Loucy (cell line): ENCODE results near the gene ATG4A.

Experiments
- H2AFZ ChIP-seq: fragments of 200-600 bp; sonication (generic); 2 replicates; pipeline ENCODE4 v1.6.0; 2016; ENCODE audit warnings: antibody characterized with exemption, mild to moderate bottlenecking, low read length, moderate library complexity
- H3F3A ChIP-seq: fragments of 200-600 bp; 2 replicates; pipeline ENCODE4 v1.6.0; 2016; ENCODE audit warnings: antibody characterized with exemption, low read depth, mild to moderate bottlenecking
- H3K27me3 ChIP-seq: fragments of 200-600 bp; sonication (generic); 2 replicates; pipeline ENCODE4 v1.6.1; 2014; ENCODE audit warnings: low read length, mild to moderate bottlenecking; ENCODE audit not compliant: insufficient read depth, poor library complexity, severe bottlenecking
- H3K36me3 ChIP-seq: fragments of 200-600 bp; sonication (generic); 2 replicates; pipeline ENCODE4 v1.6.1; 2016; ENCODE audit warnings: low read length; ENCODE audit not compliant: insufficient read depth
- H3K4me1 ChIP-seq: fragments of 200-600 bp; sonication (generic); 2 replicates; pipeline ENCODE4 v1.5.1; 2014; ENCODE audit warnings: low read length, mild to moderate bottlenecking; ENCODE audit not compliant: insufficient read depth, poor library complexity, severe bottlenecking
- H3K4me2 ChIP-seq: fragments of 200-600 bp; sonication (generic); 2 replicates; pipeline ENCODE4 v1.6.0; 2014; ENCODE audit warnings: antibody characterized with exemption, low read length, low read depth, mild to moderate bottlenecking; ENCODE audit not compliant: poor library complexity, severe bottlenecking
- H3K4me3 ChIP-seq: fragments of 200-600 bp; sonication (generic); 2 replicates; pipeline ENCODE4 v1.5.1; 2014; ENCODE audit warnings: low read length, mild to moderate bottlenecking, mixed read lengths; ENCODE audit not compliant: poor library complexity, severe bottlenecking
- H3K79me2 ChIP-seq: fragments of 200-600 bp; sonication (generic); 2 replicates; pipeline ENCODE4 v1.6.1; 2014; ENCODE audit warnings: low read length; ENCODE audit not compliant: insufficient read depth
- H3K9ac ChIP-seq: fragments of 200-600 bp; sonication (generic); 2 replicates; pipeline ENCODE4 v1.6.0; 2014; ENCODE audit warnings: mild to moderate bottlenecking, low read depth, low read length, moderate library complexity; ENCODE audit not compliant: poor library complexity, severe bottlenecking
- H3K9me2 ChIP-seq: fragments of 200-600 bp; sonication (generic); replicated peaks from 2 replicates; pipeline ENCODE4 v1.6.1; 2016; ENCODE audit warnings: low read depth, low read length, mixed read lengths
- H3K9me3 ChIP-seq: fragments of 200-600 bp; sonication (generic); 2 replicates; pipeline ENCODE4 v1.6.1; 2014; ENCODE audit warnings: mild to moderate bottlenecking, antibody characterized with exemption, low read length, low read depth; ENCODE audit not compliant: insufficient read depth
- H4K20me1 ChIP-seq: fragments of 200-600 bp; sonication (generic); 2 replicates; pipeline ENCODE4 v1.6.0; 2014; ENCODE audit warnings: antibody characterized with exemption, low read length, mild to moderate bottlenecking; ENCODE audit not compliant: insufficient read depth, poor library complexity, severe bottlenecking
- EZH2phosphoT487 ChIP-seq: fragments of 200-600 bp; IDR thresholded peaks from 2 replicates; pipeline ENCODE4 v1.6.1; 2018; ENCODE audit warnings: antibody characterized with exemption, mild to moderate bottlenecking, moderate library complexity, borderline replicate concordance
- TF ChIP-seq, protein P1 (sequence below): fragments of 200-600 bp; sonication (generic); conservative IDR thresholded peaks from 2 replicates; pipeline ENCODE4 v1.5.1; 2014; ENCODE audit warnings: mild to moderate bottlenecking, antibody characterized with exemption, low read length

Gene ATG4A

GRCh38 chrX:108064001-108064400 lies 27.6 kb upstream of the ATG4A start:
- Histone ChIP-seq H2AFZ (no peak overlapping the region), H3K9me2 (no peaks in the 10 kb centered on the region), H3K27me3 (no peaks in the 10 kb centered on the region), H3K79me2 (no peaks in the 10 kb centered on the region), H3K4me2 (no peak overlapping the region), H3K4me3 (no peak overlapping the region), H3K36me3 (no peaks in the 10 kb centered on the region), H3K9ac (no peak overlapping the region), H3F3A (no peaks in the 10 kb centered on the region), H4K20me1 (no peaks in the 10 kb centered on the region), H3K4me1 (no peaks in the 10 kb centered on the region), H3K9me3 (no peaks in the 10 kb centered on the region)
- TF ChIP-seq EZH2phosphoT487: no peak
- TF ChIP-seq, protein P1, sequence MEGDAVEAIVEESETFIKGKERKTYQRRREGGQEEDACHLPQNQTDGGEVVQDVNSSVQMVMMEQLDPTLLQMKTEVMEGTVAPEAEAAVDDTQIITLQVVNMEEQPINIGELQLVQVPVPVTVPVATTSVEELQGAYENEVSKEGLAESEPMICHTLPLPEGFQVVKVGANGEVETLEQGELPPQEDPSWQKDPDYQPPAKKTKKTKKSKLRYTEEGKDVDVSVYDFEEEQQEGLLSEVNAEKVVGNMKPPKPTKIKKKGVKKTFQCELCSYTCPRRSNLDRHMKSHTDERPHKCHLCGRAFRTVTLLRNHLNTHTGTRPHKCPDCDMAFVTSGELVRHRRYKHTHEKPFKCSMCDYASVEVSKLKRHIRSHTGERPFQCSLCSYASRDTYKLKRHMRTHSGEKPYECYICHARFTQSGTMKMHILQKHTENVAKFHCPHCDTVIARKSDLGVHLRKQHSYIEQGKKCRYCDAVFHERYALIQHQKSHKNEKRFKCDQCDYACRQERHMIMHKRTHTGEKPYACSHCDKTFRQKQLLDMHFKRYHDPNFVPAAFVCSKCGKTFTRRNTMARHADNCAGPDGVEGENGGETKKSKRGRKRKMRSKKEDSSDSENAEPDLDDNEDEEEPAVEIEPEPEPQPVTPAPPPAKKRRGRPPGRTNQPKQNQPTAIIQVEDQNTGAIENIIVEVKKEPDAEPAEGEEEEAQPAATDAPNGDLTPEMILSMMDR: no peak

DNA sequence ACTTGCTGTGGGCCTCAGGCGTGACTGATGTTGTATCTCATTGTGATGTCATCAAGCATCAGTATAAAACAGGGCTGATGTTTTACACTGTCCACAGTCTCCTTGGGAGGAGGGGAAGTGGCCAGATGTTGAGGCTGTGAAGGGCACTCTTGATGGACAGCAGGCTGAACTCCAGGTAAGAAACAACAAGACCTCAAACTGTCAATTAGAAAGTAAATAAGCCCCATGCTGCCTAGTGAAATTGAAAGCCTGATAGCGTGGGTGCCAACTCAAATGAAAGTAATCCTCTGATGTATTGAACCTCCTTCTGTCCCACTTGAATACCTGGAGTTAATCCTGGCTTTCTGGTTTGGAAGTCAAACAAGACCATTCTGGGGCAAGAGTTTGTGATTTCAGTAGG lies 27.0 kb upstream of the ATG4A start:
- Histone ChIP-seq H3K9me3 (no peaks in the 10 kb centered on the region), H3K9ac (no peak overlapping the region), H3F3A (no peaks in the 10 kb centered on the region), H2AFZ (no peak overlapping the region), H3K4me1 (no peaks in the 10 kb centered on the region), H3K4me2 (no peak overlapping the region), H4K20me1 (no peaks in the 10 kb centered on the region), H3K27me3 (no peaks in the 10 kb centered on the region), H3K9me2 (no peaks in the 10 kb centered on the region), H3K36me3 (no peaks in the 10 kb centered on the region), H3K79me2 (no peaks in the 10 kb centered on the region), H3K4me3 (no peak overlapping the region)
- TF ChIP-seq, protein P1: no peak
- TF ChIP-seq EZH2phosphoT487: no peak

- no peaks in the 10 kb centered on the region for H3K9me2 ChIP-seq
- H3F3A ChIP-seq: no peaks in the 10 kb centered on the region
- no peaks in the 10 kb centered on the region for H4K20me1 ChIP-seq
- H3K4me1 ChIP-seq: no peaks in the 10 kb centered on the region
- H3K79me2 ChIP-seq: no peaks in the 10 kb centered on the region
- H3K36me3 ChIP-seq: no peaks in the 10 kb centered on the region
- H3K27me3 ChIP-seq: no peaks in the 10 kb centered on the region
- H3K4me3 ChIP-seq: no peak overlapping the region
- H3K9ac ChIP-seq: no peak overlapping the region
- H2AFZ ChIP-seq: no peak overlapping the region
- H3K4me2 ChIP-seq: no peak overlapping the region
- H3K9me3 ChIP-seq: no peaks in the 10 kb centered on the region
- TF ChIP-seq, protein P1: no peak
- TF ChIP-seq EZH2phosphoT487: no peak
These were observed 23.5 kb upstream of the ATG4A start for GRCh38 chrX:108068121-108068520.
